Hepatocyte (in vitro differentiated cells): ENCODE data around the gene ST6GAL1. TPM values are rescaled to one million over a fixed set of nuclear protein-coding genes. Genes with fewer than 3 reads are reported as not detected.

Experiments used
- DNase-seq: peaks from one replicate; pipeline ENCODE4 v3.0.0-alpha.2; 2016; ENCODE audit warnings: low spot score
- H2AFZ ChIP-seq: fragments of 200-600 bp; sonication (generic); 2 replicates; pipeline ENCODE4 v1.6.0; 2016; ENCODE audit warnings: antibody characterized with exemption, mild to moderate bottlenecking
- H3K27ac ChIP-seq: fragments of 200-600 bp; sonication (generic); 2 replicates; pipeline ENCODE4 v1.5.1; 2016; ENCODE audit warnings: mild to moderate bottlenecking
- H3K27me3 ChIP-seq: fragments of 200-600 bp; sonication (generic); 2 replicates; pipeline ENCODE4 v1.6.1; 2016
- H3K36me3 ChIP-seq: fragments of 200-600 bp; sonication (generic); replicated peaks from 2 replicates; pipeline ENCODE4 v1.5.1; 2016; ENCODE audit warnings: low read depth; ENCODE audit not compliant: insufficient read depth
- H3K4me1 ChIP-seq: fragments of 200-600 bp; sonication (generic); 2 replicates; pipeline ENCODE4 v1.5.1; 2016; ENCODE audit warnings: mild to moderate bottlenecking, moderate library complexity; ENCODE audit not compliant: insufficient read depth
- H3K4me2 ChIP-seq: fragments of 200-600 bp; sonication (generic); 2 replicates; pipeline ENCODE4 v1.6.0; 2016
- H3K4me3 ChIP-seq: fragments of 200-600 bp; sonication (generic); 2 replicates; pipeline ENCODE4 v1.5.1; 2016; ENCODE audit warnings: mild to moderate bottlenecking
- H3K79me2 ChIP-seq: fragments of 200-600 bp; sonication (generic); 2 replicates; pipeline ENCODE4 v1.6.0; 2017; ENCODE audit warnings: mild to moderate bottlenecking
- H3K9me2 ChIP-seq: fragments of 200-600 bp; sonication (generic); replicated peaks from 2 replicates; pipeline ENCODE4 v1.6.0; 2017; ENCODE audit warnings: mild to moderate bottlenecking; ENCODE audit not compliant: insufficient read depth
- H3K9me3 ChIP-seq: fragments of 200-600 bp; sonication (generic); 2 replicates; pipeline ENCODE4 v1.5.1; 2016; ENCODE audit warnings: low read depth, mild to moderate bottlenecking
- H4K20me1 ChIP-seq: fragments of 200-600 bp; sonication (generic); 2 replicates; pipeline ENCODE4 v1.6.0; 2016; ENCODE audit warnings: mild to moderate bottlenecking; ENCODE audit not compliant: insufficient read depth, poor library complexity, severe bottlenecking
- EZH2 ChIP-seq: fragments of 200-600 bp; sonication (generic); IDR thresholded peaks from 2 replicates; pipeline ENCODE4 v1.6.1; 2016; ENCODE audit warnings: antibody characterized with exemption, mild to moderate bottlenecking, borderline replicate concordance
- EZH2phosphoT487 ChIP-seq: fragments of 200-600 bp; sonication (generic); IDR thresholded peaks from one replicate; pipeline ENCODE4 v1.6.1; 2018; ENCODE audit warnings: antibody characterized with exemption, mild to moderate bottlenecking, low read depth, moderate library complexity; ENCODE audit not compliant: unreplicated experiment, severe bottlenecking
- WGBS: methylation state at CpG from one replicate; pipeline ENCODE4 v1.1.6; 2016; ENCODE audit warnings: low lambda C conversion rate; ENCODE audit errors: missing lambda C conversion rate; 5-methylcytosine and 5-hydroxymethylcytosine counted together
- polyA plus RNA-seq: library from polyadenylated mRNA; unstranded; fragments of >200 nt; fragmentation: Nextera tagmentation; extraction: Ambion mirVana; gene quantifications from 2 replicates; pipeline ENCODE4 v1.2.1, GENCODE V29; 2016
- total RNA-seq: library from RNA; depleted of rRNA; stranded (reverse); fragments of >200 nt; gene quantifications from 2 replicates; pipeline ENCODE4 v1.2.3, GENCODE V29; 2014
- TF ChIP-seq, protein P1 (sequence below): fragments of 200-600 bp; sonication (generic); IDR thresholded peaks from 2 replicates; pipeline ENCODE4 v1.5.1; 2016; ENCODE audit warnings: antibody characterized with exemption, mild to moderate bottlenecking; ENCODE audit not compliant: poor library complexity

ST6GAL1 gene
- total and polyA plus RNA-seq, 2 experiments from 2014 or later, result 57.5 to 109 TPM

DNA sequence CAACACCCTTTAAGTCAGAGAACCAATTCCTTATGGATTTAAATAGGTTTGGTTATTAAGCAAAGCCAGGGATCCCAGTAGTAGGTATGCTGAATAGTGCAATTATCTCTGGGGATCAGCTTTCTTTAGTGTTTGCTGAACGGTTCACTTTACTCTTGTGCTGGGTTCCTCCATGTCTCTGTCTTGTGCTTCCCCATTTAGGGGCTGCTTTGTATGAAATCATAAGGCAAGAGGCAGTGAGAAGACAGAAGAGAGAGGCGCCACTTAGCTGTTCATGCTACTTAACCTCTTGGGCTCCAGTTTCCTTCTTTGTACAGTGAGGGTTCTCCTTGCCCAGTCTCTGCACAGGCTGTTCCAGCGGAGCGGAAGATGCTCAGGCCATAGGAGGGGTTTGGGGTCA, 3.5 kb downstream of the ST6GAL1 start:
- H3K4me3 ChIP-seq, result no peak overlapping the region
- H3K36me3 ChIP-seq, result no peaks in the 10 kb centered on the region
- H3K4me2 ChIP-seq, result no peak overlapping the region
- H3K27ac ChIP-seq, result no peak overlapping the region
- H3K9me2 ChIP-seq, result no peaks in the 10 kb centered on the region
- TF ChIP-seq EZH2 (no peak), EZH2phosphoT487 (no peak)
- TF ChIP-seq, protein P1, sequence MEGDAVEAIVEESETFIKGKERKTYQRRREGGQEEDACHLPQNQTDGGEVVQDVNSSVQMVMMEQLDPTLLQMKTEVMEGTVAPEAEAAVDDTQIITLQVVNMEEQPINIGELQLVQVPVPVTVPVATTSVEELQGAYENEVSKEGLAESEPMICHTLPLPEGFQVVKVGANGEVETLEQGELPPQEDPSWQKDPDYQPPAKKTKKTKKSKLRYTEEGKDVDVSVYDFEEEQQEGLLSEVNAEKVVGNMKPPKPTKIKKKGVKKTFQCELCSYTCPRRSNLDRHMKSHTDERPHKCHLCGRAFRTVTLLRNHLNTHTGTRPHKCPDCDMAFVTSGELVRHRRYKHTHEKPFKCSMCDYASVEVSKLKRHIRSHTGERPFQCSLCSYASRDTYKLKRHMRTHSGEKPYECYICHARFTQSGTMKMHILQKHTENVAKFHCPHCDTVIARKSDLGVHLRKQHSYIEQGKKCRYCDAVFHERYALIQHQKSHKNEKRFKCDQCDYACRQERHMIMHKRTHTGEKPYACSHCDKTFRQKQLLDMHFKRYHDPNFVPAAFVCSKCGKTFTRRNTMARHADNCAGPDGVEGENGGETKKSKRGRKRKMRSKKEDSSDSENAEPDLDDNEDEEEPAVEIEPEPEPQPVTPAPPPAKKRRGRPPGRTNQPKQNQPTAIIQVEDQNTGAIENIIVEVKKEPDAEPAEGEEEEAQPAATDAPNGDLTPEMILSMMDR, result no peak
- WGBS, result 86% methylated on average over 4 of the region's 4 CpGs
- H4K20me1 ChIP-seq, result no peaks in the 10 kb centered on the region
- peaks cover 11% of the 10 kb centered on the region for H3K4me1 ChIP-seq
- no peak overlapping the region for H2AFZ ChIP-seq
- peaks cover 38% of the 10 kb centered on the region for H3K79me2 ChIP-seq
- no peaks in the 10 kb centered on the region for H3K9me3 ChIP-seq
- DNase-seq, result no peak
- peaks cover 4% of the 10 kb centered on the region for H3K27me3 ChIP-seq

DNA sequence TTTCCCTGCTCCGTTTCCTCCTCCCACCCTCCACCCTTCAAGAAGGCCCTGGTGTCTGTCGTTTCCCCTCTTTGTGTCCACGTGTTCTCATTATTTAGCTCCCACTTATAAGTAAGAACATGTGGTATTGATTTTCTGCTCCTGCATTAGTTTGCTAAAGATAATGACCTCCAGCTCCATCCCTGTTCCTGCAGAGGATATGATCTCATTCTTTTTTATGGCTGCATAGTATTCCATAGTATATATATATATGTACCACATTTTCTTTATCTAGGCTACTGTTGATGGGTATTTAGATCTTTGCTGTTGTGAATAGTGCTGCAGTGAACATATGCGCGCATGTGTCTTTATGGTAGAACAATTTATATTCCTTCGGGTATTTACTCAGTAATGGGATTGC, 4.8 kb downstream of the ST6GAL1 start:
- Histone ChIP-seq H3K9me2 (no peaks in the 10 kb centered on the region), H3K9me3 (no peaks in the 10 kb centered on the region), H2AFZ (no peak overlapping the region), H3K27ac (no peak overlapping the region), H3K4me2 (no peak overlapping the region), H3K4me3 (no peak overlapping the region), H3K4me1 (peaks cover 11% of the 10 kb centered on the region), H4K20me1 (no peaks in the 10 kb centered on the region), H3K27me3 (no peaks in the 10 kb centered on the region), H3K36me3 (no peaks in the 10 kb centered on the region), H3K79me2 (peaks cover 49% of the 10 kb centered on the region)
- no peak for DNase-seq
- no peak for TF ChIP-seq EZH2
- TF ChIP-seq, protein P1, result no peak
- no peak for TF ChIP-seq EZH2phosphoT487
- WGBS, result 93% methylated on average over 6 of the region's 6 CpGs

DNA sequence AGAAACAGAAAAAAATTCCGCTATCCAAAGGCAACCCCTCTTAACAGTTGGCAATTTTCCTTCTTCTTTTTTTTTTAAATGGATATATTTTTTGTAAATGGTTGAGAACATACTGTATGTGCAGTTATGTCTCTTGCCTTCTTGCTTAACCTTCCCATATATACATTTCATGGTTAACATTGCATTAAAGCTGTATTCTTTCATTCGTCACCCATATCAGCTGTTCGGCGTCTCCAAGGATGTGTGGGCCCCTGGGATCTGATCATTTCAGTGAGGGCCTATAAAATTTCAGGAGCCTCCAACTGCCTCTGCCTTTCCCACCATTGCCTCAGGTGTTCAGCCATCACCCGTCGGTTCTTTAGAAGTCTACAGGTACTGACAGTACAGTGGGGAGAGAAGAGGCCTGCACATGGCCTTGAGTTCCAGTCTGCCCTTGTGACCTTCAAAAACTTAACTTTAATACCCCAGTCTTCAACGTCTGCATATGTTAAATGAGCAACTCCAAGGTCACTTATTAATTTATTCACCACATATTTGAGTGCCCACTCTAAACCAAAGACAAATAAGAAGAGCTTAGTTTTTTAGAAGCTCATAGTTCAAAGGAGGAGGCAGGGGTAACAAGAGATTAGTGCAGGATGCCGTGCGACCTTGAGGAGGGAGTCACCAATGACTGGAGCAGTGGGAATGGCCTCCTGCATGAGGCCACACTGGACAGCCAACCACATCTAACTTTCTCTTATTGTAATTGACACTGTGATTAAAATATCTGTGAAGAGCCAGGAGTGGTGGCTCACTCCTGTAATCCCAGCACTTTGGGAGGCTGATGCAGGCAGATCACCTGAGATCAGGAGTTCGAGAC, 6.9 kb downstream of the ST6GAL1 start:
- Histone ChIP-seq H3K79me2 (peaks cover 57% of the 10 kb centered on the region), H2AFZ (no peak overlapping the region), H3K4me1 (peaks cover 7% of the 10 kb centered on the region)

More for the DNA sequence above, 6.9 kb downstream of the ST6GAL1 start:
- Histone ChIP-seq H3K27ac (no peak overlapping the region), H3K4me3 (no peak overlapping the region), H3K9me2 (no peaks in the 10 kb centered on the region), H3K36me3 (no peaks in the 10 kb centered on the region), H3K4me2 (no peak overlapping the region), H4K20me1 (no peaks in the 10 kb centered on the region), H3K9me3 (no peaks in the 10 kb centered on the region), H3K27me3 (no peaks in the 10 kb centered on the region)
- 80% methylated on average over 10 of the region's 10 CpGs for WGBS
- no peak for DNase-seq
- TF ChIP-seq EZH2, result no peak
- TF ChIP-seq, protein P1, result no peak
- no peak for TF ChIP-seq EZH2phosphoT487
